Measurements from ENCODE around the gene ARHGEF28. TPM values are rescaled to one million over a fixed set of nuclear protein-coding genes. Genes with fewer than 3 reads are reported as not detected.

The ARHGEF28 gene
- total RNA-seq, 3 donors from 2014 or later (not counting 1 experiment from before 2014, with no cell fraction given) = 2.3 to 7.1 (median 5.8) TPM

DNA sequence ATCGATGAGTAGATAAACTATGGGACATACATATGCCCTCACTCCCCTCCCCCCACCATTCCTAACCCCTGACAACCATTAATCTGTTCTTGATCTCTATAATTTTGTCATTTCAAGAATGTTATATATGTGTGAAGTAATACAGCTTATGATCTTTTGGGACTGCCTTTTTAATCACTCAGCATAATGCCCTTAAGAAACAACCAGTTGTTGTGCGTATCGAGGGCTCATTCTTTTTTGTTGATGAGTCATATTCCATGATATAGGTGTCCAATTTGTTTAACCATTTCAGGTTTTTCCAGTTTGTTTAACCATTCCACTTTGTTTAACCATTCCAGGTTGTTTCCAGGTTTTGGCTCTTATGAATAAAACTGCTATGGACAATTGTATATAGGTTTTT is 75.6 kb downstream of the ARHGEF28 start:
- Histone ChIP-seq H3K4me1 (ENCODE audit: control insufficient read depth, insufficient read depth, low read length) (no peaks in the 10 kb centered on the region), H3K9me3 (ENCODE audit: control insufficient read depth, insufficient read depth, low read length) (no peaks in the 10 kb centered on the region), H3K27ac (ENCODE audit: low read length) (no peak overlapping the region), H3K27me3 (ENCODE audit: control insufficient read depth, insufficient read depth, low read length) (no peaks in the 10 kb centered on the region), H3K36me3 (ENCODE audit: control insufficient read depth, insufficient read depth, low read length) (no peaks in the 10 kb centered on the region), H3K4me3 (ENCODE audit: low read length) (no peak overlapping the region)
- peaks cover 0 to 4% of the 10 kb centered on the region in 2 donors for H3K27me3 Mint-ChIP-seq (ENCODE audit: low read depth in 2 of 2)
- H3K36me3 Mint-ChIP-seq = no peaks in the 10 kb centered on the region
- ATAC-seq (no peak), DNase-seq (no peak)
- no peak overlapping the region for H3K4me3 Mint-ChIP-seq
- no peaks in the 10 kb centered on the region for H3K9me3 Mint-ChIP-seq
- TF ChIP-seq CTCF (IDR thresholded peaks at IDR 0.05) = no peak
- H3K27ac Mint-ChIP-seq = no peak overlapping the region
- WGBS (ENCODE audit: insufficient coverage) = 80% methylated on average over 1 of the region's 3 CpGs
- intact Hi-C loops (cut with micrococcal nuclease) = no loop called here
- H3K4me1 Mint-ChIP-seq = peaks cover 5 to 8% of the 10 kb centered on the region in 2 donors

DNA sequence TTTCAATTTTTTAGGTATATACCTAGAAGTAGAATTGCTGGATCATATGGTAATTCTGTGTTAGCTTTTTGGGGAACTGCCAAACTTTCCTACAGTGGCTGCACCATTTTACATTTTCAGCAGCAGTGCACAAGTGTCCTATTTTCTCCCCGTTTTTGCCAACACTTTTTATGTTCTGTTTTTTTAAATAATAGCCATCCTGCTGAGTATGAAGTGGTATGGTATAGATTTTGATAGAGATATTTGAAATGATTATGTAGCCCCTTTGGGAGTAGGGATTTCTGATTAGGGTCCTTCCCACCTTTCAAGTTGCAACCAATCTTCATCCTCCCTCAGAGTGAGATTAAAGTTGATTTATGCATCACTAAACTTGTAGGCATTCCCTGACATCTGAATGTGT is 76.5 kb downstream of the ARHGEF28 start:
- Histone ChIP-seq H3K27me3 (ENCODE audit: control insufficient read depth, insufficient read depth, low read length) (no peaks in the 10 kb centered on the region), H3K36me3 (ENCODE audit: control insufficient read depth, insufficient read depth, low read length) (no peaks in the 10 kb centered on the region), H3K4me3 (ENCODE audit: low read length) (no peak overlapping the region), H3K4me1 (ENCODE audit: control insufficient read depth, insufficient read depth, low read length) (no peaks in the 10 kb centered on the region), H3K9me3 (ENCODE audit: control insufficient read depth, insufficient read depth, low read length) (no peaks in the 10 kb centered on the region), H3K27ac (ENCODE audit: low read length) (no peak overlapping the region)
- ATAC-seq (no peak), DNase-seq (no peak)
- no peak overlapping the region for H3K27ac Mint-ChIP-seq
- no peak for TF ChIP-seq CTCF (IDR thresholded peaks at IDR 0.05)
- WGBS (ENCODE audit: insufficient coverage) = no CpG with 5 or more reads among the region's 1 CpG
- H3K4me3 Mint-ChIP-seq = no peak overlapping the region
- H3K27me3 Mint-ChIP-seq (ENCODE audit: low read depth in 2 of 2) = peaks cover 0 to 4% of the 10 kb centered on the region in 2 donors
- H3K4me1 Mint-ChIP-seq = peaks cover 5 to 12% of the 10 kb centered on the region in 2 donors
- intact Hi-C loops (cut with micrococcal nuclease) = no loop called here
- no peaks in the 10 kb centered on the region for H3K9me3 Mint-ChIP-seq
- no peaks in the 10 kb centered on the region for H3K36me3 Mint-ChIP-seq

DNA sequence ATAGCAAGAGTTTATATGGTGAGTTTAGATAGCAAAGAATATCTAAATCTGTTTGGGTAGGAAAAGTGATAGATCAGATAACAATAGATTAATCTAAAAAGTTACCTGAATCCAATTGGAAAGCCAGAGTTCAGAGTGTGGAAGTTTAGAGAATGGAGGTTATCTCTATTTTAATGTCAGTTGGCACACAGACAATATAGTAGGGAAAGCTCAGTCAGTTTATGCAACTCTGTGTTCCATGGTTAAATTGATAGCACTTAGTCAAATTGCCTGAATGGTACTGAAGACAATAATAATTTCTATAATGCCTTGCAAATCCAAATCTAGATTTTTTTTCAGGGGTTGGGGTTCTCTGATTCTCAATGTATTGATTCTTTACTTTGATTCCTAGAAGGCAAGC is 77.0 kb downstream of the ARHGEF28 start:
- Mint-ChIP-seq H3K27me3 (ENCODE audit: low read depth in 2 of 2) (peaks cover 0 to 4% of the 10 kb centered on the region in 2 donors), H3K4me3 (no peak overlapping the region), H3K4me1 (peaks cover 5 to 12% of the 10 kb centered on the region in 2 donors), H3K27ac (no peak overlapping the region), H3K9me3 (no peaks in the 10 kb centered on the region), H3K36me3 (no peaks in the 10 kb centered on the region)
- TF ChIP-seq CTCF (IDR thresholded peaks at IDR 0.05) = no peak
- ATAC-seq (no peak), DNase-seq (no peak)
- intact Hi-C loops (cut with micrococcal nuclease) = no loop called here
- Histone ChIP-seq H3K4me1 (ENCODE audit: control insufficient read depth, insufficient read depth, low read length) (no peaks in the 10 kb centered on the region), H3K4me3 (ENCODE audit: low read length) (no peak overlapping the region), H3K27ac (ENCODE audit: low read length) (no peak overlapping the region), H3K36me3 (ENCODE audit: control insufficient read depth, insufficient read depth, low read length) (no peaks in the 10 kb centered on the region), H3K9me3 (ENCODE audit: control insufficient read depth, insufficient read depth, low read length) (no peaks in the 10 kb centered on the region), H3K27me3 (ENCODE audit: control insufficient read depth, insufficient read depth, low read length) (no peaks in the 10 kb centered on the region)

DNA sequence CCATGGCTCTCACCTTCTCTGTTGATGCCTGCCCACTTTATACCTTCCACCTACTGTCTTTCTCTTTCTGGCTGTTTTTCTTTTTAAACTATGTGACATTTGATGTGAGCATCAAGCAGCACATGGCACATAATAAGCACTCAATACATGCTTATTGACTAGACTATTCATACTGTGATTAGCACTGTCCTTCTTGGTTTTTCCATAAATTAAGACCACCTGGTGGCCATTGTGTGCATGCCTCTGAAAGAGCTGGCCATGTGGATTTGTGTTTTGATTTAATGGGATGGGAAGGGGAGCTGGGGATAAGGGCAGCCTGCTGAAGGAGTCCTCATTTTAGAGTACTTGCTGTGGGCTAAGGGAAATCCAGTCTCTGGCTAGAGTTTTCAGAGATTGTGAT is 79.4 kb downstream of the ARHGEF28 start:
- no peak overlapping the region for H3K4me3 ChIP-seq (ENCODE audit: low read length)
- peaks cover 0 to 4% of the 10 kb centered on the region in 2 donors for H3K4me1 Mint-ChIP-seq
- no peaks in the 10 kb centered on the region for H3K9me3 Mint-ChIP-seq
- intact Hi-C loops (cut with micrococcal nuclease) = no loop called here
- TF ChIP-seq CTCF (IDR thresholded peaks at IDR 0.05) = no peak
- no peak overlapping the region for H3K4me3 Mint-ChIP-seq
- H3K36me3 ChIP-seq (ENCODE audit: control insufficient read depth, insufficient read depth, low read length) = no peaks in the 10 kb centered on the region
- no peak overlapping the region for H3K27ac Mint-ChIP-seq
- H3K36me3 Mint-ChIP-seq = peaks cover 10% of the 10 kb centered on the region
- no peaks in the 10 kb centered on the region for H3K4me1 ChIP-seq (ENCODE audit: control insufficient read depth, insufficient read depth, low read length)
- H3K27me3 ChIP-seq (ENCODE audit: control insufficient read depth, insufficient read depth, low read length) = no peaks in the 10 kb centered on the region
- ATAC-seq (no peak), DNase-seq (no peak)
- no peak overlapping the region for H3K27ac ChIP-seq (ENCODE audit: low read length)
- no peaks in the 10 kb centered on the region for H3K9me3 ChIP-seq (ENCODE audit: control insufficient read depth, insufficient read depth, low read length)
- H3K27me3 Mint-ChIP-seq (ENCODE audit: low read depth in 2 of 2) = no peaks in the 10 kb centered on the region
